CD4-positive, alpha-beta T cell treated with Interleukin-1 beta for 1 hour (primary cell): ENCODE measurements around the gene OR10A4.
"Not testable (repeated sequence)": the region's sequence is repeated elsewhere in the genome, so short reads cannot be mapped to it uniquely, and the experiment has no call there.

Experiments used
- DNase-seq, 2 donors: peaks; one replicate each; pipeline ENCODE4 v3.0.0-alpha.2; 2020 to 2022

OR10A4 gene, protein sequence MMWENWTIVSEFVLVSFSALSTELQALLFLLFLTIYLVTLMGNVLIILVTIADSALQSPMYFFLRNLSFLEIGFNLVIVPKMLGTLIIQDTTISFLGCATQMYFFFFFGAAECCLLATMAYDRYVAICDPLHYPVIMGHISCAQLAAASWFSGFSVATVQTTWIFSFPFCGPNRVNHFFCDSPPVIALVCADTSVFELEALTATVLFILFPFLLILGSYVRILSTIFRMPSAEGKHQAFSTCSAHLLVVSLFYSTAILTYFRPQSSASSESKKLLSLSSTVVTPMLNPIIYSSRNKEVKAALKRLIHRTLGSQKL

DNA sequence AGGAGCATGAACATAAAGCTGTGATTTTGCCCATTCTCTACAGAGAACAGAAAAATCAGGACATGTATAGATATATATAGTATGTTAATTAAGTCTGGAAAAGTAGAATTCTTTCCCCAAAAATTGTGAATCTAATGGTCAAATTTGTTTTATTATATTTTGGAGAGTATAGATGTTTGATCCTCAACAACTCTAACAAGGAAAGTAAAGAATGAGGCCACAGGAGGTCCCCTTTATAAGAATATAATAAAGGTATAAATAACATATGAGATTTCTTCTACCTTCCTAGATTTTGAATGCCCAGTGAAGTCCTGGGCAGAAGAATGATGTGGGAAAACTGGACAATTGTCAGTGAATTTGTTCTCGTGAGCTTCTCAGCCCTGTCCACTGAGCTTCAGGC lies at the start of gene OR10A4:
TSS of gene OR10A4 (plus strand) at position 301 of the 400 bp plus-strand sequence. CDS start at position 324, 23 bp downstream.
- no peak for DNase-seq

DNA sequence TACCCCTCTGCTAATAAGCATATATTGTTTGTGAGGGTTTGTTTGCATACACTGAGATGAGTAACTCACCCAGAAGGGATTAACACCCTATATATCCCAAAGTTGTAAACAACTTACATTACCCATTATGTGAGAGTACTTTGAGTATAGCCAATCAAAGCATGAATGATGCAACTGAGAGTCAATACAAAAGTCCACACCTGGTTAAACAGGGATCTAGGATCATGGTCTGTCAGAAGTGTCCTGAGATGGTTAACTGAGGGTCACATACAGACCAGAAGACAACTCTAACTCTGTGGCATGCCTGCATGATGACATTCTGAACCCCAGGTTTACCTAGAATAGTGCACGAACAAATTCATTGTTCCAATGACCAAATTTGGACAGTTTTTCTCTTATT lies 48.3 kb upstream of the OR10A4 start:
- no peak for DNase-seq

DNA sequence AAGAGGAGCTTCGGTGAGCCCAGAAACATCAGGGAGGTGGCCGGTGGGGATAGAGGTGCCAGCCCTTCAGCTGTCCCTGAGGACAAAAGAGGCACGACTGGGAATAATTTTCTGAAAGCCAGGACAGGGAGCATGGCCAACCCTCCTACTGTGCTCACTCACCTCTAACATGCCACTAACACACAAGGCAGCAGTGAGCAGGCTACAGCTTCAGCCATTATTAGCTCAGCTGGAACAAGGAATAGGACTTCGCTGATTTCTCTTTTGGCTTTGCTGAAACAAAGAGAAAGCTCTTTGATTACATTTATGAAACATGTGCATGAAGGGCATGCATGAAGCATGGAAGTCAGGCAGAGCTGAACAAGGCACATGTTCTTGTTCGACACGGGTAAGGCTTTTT lies 43.1 kb upstream of the OR10A4 start:
- DNase-seq, result no peak

DNA sequence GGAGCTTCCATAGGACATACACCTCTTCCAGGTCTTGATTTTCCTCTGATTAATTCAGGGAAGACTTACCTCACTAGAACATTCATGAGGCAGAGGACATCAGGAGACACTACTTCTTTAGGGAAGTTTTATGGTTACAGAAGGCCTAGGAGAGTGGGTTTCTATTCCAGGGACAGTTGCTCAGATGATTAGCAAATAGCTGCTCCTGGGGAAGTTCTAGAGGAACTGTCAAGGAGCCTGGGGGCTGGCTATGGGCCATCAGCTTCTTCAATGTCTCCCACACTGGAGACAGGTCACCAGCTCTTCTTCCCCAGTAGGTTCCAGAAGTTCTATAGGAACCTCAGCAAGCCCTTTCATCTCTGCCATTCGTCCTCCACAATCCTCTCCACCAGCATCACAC lies 42.4 kb upstream of the OR10A4 start:
- DNase-seq, result no peak

DNA sequence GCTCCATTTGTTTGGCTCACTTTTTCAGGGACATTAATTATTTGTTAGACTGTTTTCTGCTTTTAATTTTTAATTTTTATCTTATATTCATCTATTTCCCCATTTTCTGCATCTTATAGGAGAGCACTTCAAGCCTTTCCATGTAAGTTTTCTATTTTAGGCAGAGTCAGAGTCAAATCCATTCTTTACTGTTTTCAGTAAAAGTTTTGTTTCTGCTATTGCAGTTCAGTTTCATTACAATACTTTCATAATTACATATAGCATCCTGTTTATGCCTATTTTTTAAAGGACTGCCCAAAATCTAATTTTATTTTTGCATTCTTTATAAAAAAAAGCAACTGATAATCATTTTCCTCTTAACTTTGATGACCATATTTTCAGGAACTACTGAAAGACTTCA lies 34.7 kb upstream of the OR10A4 start:
- no peak for DNase-seq

DNA sequence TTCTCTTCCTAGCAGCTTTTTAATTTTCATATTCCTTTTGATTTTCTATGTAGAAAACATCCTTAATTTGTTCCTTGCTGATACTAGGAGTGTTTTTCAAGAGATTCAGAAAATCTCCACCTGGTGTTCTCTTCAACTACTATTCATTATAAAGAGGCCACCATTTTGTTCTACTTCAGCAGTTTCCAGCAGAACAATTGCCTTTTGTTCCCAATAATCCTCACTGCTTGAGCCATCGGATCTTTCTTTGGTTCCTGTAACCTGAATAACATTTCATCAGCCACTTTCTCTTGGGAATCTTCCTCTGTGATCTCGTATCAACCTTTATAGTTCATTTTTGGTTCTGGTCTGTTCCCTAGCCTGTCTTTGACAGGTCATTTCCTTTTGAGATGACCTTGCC lies 32.8 kb upstream of the OR10A4 start:
- no peak for DNase-seq

DNA sequence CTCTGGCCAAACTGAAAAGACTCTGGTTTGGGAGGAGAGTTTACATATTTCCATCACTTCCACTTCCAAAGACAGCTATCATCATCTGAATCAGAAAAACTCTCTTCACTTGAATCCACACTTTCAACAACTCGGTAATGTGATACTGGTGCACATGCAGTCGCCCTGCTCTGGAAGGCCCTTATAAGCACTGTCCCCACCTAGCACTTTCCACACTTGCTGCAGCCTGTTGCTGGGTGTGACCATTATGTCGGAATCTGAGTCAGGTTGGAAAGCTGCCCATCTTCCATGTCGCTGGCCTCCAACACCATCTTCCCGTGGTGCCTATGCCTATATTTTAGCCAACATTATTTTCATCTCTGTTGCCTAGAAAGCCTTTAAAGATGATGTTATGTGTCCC lies 32.1 kb upstream of the OR10A4 start:
- no peak for DNase-seq

DNA sequence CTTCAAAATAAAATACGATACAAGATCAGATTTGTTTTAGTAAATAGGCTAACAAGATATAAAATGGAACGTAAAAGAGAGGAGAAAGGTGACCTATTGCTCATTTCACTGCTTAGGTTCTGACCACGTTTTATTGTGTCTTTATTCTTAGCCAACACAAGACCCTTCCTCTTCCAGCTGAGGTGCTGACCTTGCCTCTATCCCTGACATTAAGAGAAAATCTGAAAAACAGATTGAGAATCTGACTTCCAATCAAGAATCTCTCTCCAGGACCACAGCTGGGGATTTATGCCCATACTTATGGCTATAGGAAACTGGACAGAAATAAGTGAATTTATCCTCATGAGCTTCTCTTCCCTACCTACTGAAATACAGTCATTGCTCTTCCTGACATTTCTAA lies 31.0 kb upstream of the OR10A4 start, which contains the start of gene OR10A5:
TSS of gene OR10A5 (plus strand) at position 301 of the 400 bp plus-strand sequence. CDS start at position 301, 0 bp downstream.
- no peak for DNase-seq

DNA sequence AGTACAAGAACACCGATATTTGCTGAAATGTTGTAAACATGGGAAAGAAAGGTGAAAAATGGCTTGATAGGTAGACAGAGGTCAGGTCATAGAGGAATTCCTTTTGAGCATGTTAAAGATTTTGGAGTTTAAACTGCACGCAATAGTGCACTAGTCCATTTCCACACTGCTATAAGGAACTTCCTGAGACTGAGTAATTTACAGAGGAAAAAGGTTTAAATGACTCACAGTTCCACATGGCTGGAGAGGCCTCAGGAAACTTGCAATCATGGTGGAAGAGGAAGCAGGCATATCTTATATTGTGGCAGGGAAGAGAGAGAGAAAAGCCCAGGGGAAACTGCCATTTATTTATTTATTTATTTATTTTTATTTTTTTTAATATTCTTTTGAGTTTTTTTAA lies 25.9 kb upstream of the OR10A4 start:
- DNase-seq, result no peak

DNA sequence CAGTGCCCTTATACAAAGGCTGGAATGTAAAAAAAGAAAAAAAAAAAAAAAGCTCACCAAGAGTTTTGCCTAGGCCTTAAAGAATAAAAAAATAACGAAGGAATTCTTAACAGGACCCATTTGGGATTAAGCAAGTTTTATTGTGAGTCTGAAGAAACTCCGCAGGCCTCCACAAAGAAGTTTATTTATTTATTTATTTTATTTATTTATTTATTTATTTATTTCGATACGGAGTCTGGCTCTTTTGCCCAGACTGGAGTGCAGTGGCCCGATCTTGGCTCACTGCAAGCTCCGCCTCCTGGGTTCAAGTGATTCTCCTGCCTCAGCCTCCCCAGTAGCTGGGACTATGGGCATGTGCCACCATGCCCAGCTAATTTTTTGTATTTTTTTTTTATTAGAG lies 21.6 kb upstream of the OR10A4 start:
- DNase-seq, result not testable (repeated sequence)

DNA sequence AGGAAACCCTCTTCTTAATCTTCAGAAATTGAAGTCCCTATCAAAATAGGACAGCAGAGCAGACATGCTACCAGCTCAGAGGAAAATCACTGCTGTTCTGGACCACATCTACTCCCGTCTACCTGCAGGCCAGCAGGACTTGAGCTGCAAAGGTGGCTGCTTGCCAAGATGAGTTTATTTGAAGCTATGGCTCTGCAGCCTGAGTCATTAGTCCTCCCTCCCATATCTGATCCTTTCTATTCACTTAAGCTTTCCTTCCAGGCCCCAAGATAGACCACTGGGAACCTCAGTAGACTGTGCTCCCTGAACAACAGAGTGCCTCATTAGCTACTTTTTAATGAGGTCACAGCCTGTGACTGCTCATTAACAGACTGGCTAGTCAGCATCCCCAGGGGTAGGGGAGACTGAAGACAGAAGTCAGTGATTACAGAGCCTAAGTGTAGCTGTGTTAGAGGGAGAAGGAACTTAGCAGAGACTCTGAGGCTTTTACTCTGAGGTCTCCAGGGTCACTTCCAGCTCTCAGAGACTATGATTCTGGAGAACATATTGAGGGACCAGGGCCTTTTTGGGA lies 20.4 kb upstream of the OR10A4 start:
- no peak for DNase-seq

DNA sequence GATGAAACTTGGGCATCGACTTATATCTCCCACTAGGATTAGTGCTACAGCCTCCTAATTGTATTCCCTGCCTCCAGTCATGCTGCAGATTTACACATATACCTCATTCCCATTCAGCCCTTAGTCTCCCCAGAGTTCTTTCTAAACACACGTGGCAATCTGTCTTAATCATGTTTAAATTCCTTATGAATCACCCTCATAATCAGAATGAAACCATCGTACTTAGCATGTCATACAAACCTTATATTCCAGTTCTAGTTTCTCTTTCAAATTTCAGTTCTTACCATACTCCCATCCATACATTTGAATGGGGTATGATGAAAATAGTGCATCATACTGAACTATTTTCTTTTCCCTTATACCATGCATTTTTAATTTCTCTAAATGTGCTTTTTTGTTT lies 19.6 kb upstream of the OR10A4 start:
- no peak for DNase-seq

DNA sequence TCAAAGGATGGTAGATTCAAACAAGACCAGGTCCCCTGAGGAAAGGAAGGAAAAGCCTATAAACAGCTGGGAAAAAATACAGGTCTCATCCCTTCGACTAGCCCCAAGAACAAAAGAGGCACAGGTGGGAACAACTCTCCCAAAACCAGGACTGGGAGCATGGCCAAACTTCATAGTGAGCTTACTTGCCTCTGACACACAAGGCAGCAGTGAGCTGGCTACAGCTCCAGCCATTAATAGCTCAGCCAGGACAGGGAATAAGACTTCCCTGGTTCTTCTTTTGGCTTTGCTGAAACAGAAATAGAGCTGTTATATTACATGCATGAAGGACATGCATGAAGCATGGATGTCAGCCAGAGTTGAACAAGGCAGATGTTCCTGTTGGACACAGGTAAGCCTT lies 13.5 kb upstream of the OR10A4 start, which contains the start of gene OR10A2:
TSS of gene OR10A2 (plus strand) at position 97 of the 400 bp plus-strand sequence. CDS start 6,698 bp downstream, outside the sequence.
- DNase-seq, result no peak

DNA sequence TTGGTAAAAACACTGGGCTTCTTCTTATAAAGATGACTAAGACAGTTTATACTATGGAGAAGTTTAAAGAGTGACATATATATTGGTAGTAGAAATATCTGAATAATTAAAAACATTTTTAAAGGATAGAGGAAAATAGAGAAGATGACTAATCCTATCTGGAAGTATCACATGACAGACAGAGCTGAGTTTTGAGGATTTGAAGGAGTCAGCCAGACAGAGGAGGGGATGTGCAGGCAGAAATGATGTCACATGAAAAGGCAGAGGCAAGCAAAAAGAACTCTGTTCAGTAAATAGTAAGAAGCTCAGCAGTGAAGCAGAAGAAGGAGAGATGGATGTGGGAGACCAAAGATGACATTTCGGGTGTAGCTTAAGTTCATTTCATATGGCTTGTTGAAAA lies 12.0 kb upstream of the OR10A4 start:
- no peak for DNase-seq

DNA sequence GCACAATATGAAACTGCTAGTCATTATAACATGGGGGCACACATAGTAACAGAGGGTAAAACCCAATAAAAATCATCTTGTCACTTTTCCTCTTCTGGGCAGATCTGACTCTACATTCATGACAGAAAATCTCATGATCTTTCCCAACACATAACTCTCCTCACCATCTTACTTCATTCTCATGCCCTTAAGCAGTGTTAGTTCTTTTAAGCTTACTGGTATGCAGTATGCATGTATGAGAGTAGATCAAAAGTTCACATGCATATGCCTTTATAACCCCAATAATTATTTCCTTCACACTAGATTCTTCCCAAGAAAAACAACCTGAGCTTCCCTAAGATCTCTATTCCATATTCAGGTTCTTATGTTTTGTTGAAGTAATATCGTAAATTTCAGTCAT lies 5.1 kb upstream of the OR10A4 start:
- no peak for DNase-seq

DNA sequence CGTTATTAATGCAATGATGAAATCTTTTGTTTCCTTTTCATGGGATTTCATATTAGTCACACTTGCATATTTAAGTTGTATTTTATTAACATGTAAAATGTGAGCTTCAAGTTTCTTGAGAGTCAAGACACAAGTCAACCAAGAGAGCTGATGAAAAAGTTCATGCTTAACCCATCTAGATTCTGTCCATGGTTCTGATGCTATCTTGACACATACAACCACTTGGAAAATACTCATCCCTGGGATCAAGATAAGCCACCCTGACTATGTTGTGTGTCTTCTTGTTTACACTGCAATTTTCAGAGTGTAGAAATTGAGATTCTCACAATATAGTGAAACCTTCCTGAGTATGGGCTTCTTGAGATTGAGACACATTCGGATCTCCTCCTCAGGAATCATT lies 664 bp upstream of the OR10A4 start:
- DNase-seq, result no peak

DNA sequence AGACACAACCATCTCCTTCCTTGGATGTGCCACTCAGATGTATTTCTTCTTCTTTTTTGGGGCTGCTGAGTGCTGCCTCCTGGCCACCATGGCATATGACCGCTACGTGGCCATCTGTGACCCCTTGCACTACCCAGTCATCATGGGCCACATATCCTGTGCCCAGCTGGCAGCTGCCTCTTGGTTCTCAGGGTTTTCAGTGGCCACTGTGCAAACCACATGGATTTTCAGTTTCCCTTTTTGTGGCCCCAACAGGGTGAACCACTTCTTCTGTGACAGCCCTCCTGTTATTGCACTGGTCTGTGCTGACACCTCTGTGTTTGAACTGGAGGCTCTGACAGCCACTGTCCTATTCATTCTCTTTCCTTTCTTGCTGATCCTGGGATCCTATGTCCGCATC lies 489 bp downstream of the OR10A4 start:
- no peak for DNase-seq

DNA sequence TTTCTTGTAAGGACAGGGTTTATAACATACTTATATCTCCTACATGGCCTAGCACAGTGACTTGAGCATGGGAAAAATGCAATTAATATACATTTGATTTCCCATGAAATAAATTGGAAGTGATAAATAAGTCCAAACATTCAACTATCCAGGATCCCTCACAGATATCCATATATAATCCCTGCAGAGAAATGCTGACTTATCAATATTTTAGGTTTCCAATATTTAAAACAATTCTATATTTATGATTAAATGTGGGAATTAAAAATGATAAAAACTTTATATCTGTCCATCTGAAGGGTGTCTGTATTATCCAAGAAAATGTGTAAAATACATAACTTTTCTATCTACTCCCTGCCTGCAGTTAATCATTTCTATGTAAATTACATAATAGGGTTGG lies 6.3 kb downstream of the OR10A4 start:
- DNase-seq, result no peak

DNA sequence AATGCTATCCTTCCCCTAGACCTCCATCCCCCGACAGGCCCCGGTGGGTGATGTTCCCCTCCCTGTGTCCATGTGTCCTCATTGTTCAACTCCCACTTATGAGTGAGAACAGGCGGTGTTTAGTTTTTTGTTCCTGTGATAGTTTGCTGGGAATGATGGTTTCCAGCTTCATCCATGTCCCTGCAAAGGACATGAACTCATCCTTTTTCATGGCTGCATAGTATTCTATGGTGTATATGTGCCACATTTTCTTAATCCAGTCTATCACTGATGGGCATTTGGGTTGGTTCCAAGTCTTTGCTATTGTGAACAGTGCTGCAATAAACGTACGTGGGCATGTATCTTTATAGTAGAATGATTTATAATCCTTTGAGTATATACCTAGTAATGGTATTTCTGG lies 11.3 kb downstream of the OR10A4 start:
- not testable (repeated sequence) for DNase-seq

DNA sequence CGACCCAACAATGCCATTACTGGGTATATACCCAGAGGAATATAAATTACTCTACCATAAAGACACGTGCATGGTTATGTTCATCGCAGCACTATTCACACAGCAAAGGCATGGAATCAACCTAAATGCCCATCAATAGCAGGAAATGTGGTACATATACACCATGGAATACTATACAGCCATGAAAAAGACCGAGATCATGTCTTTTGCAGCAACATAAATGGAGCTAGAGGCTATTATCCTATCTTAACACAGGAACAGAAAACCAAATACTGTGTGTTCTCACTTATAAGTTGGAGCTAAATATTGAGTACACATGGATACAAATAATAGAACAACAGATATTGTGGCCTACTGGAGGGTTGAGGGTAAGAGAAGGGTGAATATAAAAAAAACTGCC lies 12.4 kb downstream of the OR10A4 start:
- no peak for DNase-seq

DNA sequence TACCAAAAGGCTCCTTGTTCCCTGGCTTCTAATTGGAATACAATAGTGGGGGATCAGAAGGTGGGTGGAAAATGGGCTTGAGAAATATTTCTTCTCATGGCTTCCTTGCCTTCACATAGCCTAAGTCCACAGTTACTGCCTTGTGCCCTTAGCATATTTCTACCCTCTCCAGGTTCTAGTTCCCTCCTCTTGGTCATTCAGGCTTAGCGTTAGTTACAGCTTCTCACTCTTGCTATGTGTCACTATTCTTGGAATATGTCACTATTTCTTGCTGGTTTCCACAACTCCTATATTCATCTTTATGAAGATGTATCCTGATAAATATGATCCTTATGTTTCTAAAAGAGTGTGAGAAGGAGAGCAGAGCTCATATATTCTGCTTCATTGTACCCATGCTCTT lies 13.4 kb downstream of the OR10A4 start:
- DNase-seq, result no peak

DNA sequence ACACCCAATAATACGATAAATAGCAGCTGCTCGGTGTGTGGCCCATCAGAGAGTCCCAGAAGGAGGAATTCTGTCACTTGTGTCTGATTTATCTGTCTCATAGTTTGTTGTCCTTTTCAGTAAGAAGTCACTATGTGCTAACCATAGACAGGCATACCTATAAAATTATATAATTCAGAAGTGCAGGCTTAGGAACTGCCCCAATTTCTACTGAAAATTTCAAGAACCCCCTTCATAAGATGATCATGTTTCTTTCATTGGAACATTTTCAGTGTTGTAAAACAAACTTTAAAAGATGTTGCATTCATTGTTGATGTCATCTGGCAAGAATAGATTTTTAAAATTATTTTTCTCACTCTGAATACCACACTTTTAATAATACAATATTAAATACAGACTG lies 16.0 kb downstream of the OR10A4 start, which contains the start of gene OR2D2:
TSS of gene OR2D2 (minus strand) at position 101 of the 400 bp plus-strand sequence. CDS start at position 101, 0 bp downstream.
- DNase-seq, result no peak

DNA sequence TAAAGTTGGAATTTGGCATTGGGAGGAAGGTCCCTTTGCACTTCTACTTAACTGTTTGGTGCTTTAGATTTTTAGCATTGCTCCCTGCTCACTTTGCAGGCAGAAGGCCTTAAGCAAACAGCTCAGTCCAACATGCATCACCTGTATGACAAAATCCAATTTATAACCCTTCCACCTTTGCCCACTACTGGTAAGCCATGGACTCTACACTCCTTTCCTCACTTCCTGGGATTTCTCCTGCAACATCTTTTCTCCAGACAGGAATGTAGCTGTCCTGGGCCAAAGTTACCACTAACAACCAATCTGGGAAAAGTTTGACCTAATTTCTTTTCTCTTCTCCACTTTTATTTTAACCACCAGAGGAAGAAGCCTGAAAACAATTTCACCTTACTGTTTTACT lies 17.7 kb downstream of the OR10A4 start:
- no peak for DNase-seq

DNA sequence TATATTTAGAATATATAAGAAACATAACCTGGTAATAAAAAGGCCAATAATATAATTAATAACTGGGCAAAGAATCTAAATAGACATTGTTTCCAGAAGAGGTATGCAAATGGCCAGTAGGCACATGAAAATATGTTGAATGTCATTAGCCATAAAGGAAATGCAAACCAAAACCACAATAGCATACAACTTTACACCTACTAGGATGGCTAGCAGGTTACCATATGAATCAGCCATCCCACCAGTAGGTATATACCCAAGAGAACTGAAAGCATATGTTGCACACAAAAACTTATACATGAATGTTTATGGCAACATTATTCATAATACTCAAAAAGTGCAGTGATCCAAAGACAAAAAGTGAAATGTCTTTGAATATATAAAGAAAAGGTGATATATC lies 18.6 kb downstream of the OR10A4 start:
- no peak for DNase-seq

DNA sequence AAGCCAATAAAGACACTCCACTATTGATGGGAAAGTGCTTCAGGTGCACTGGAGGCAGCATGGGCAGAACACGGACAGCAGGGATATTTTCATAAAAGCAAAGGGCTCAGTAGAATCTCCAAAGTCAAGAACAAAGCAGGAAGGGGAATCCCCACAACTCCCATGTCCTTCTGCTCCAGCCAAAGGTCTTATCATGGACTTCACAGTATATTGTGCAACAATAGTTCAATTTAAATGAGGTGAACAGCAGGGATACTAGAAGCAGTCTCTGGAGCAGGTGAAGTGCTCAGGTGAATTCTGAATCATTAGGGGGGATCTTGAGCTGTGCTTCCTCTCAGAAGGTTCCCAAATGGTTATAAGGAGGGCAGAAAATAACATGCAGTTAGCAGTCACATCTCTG lies 22.5 kb downstream of the OR10A4 start:
- DNase-seq, result no peak
